Ovary (tissue), 10 donors: Measurements from ENCODE around the gene CST8. TPM values are rescaled to one million over a fixed set of nuclear protein-coding genes. Genes with fewer than 3 reads are reported as not detected.
A peak's percentile ranks its signal among the peaks of the same experiment; 100 is the strongest.

ENCODE experiments used
- DNase-seq, 5 donors: peaks; one replicate each; pipeline ENCODE4 v3.0.0-alpha.2; 2019 to 2020
- H3K27ac ChIP-seq, 2 donors: fragments of 200-600 bp; one replicate each; pipeline versions ENCODE4 v1.5.1 to v1.8.0; 2019 to 2022
- H3K27me3 ChIP-seq: fragments of 200-600 bp; one replicate; pipeline ENCODE4 v1.8.0; 2022
- H3K36me3 ChIP-seq: fragments of 200-600 bp; sonication (generic); one replicate; pipeline ENCODE4 v1.5.1; 2019
- H3K4me1 ChIP-seq: one replicate; pipeline ENCODE4 v1.8.1; 2013; ENCODE audit warnings: mild to moderate bottlenecking, moderate library complexity; ENCODE audit not compliant: insufficient read depth
- H3K4me3 ChIP-seq: fragments of 200-600 bp; sonication (generic); one replicate; pipeline ENCODE4 v1.5.1; 2017
- H3K9me3 ChIP-seq, 2 donors: fragments of 200-600 bp in 1 of 2; sonication (generic) in 1 of 2; one replicate each; pipeline versions ENCODE4 v1.5.1 to v1.8.1; 2013 to 2019; ENCODE audit warnings: mild to moderate bottlenecking in 1 of 2, moderate library complexity in 1 of 2
- EP300 ChIP-seq: sonication (generic); formaldehyde crosslinking; IDR thresholded peaks from one replicate; pipeline ENCODE4 v1.6.1; 2017; ENCODE audit warnings: antibody characterized with exemption
- POLR2A ChIP-seq: fragments of 450-650 bp; IDR thresholded peaks from one replicate; pipeline ENCODE4 v1.6.1; 2017; ENCODE audit warnings: antibody characterized with exemption, mild to moderate bottlenecking, moderate library complexity
- WGBS, 3 donors: extraction: QIAGEN DNeasy Blood & Tissue Kit in 1 of 3; methylation state at CpG; one replicate each; pipeline versions ENCODE4 v1.1.5 to v1.1.7; 2013 to 2017; 5-methylcytosine and 5-hydroxymethylcytosine counted together
- intact Hi-C, 4 donors: fragments of 100-400 bp; cut with DNase I; formaldehyde crosslinking; loops; one replicate each; pipeline versions ENCODE4 v1.11.0 to v1.15.1; 2022 to 2023
- long read RNA-seq, 3 donors: library from polyadenylated mRNA in 2 of 3; unstranded in 2 of 3; transcript quantifications; one replicate each; pipeline ENCODE4 v2.0.0 and lab custom pipeline, GENCODE V29; 2021 to 2026
- polyA plus RNA-seq, 2 donors: library from polyadenylated mRNA; stranded (reverse); fragments of 200-250 nt in 1 of 2; fragments of 350-450 nt in 1 of 2; fragmentation: Illumina TruSeq in 1 of 2; extraction: RNeasy Lipid Tissue Mini Kit (QIAGEN cat#74804) in 1 of 2; gene quantifications; one replicate each; pipeline ENCODE4 v1.2.3, GENCODE V29; 2013 to 2014
- total RNA-seq, 7 donors: library from RNA; depleted of rRNA in 2 of 7; stranded (reverse); fragments of >200 nt in 2 of 7; fragmentation: NEBNext Ultra II Directional in 3 of 7; extraction: Animal tissue kit (Norgen Biotek cat#: 25700) in 3 of 7; gene quantifications; one replicate each; pipeline versions ENCODE4 v1.1.0 to v1.2.4, GENCODE V29; 2016 to 2023
- TF ChIP-seq, protein P1 (sequence below), 3 donors: fragments of 450-650 bp in 2 of 3; fragments of 200-600 bp in 1 of 3; IDR thresholded peaks; one replicate each; pipeline versions ENCODE4 v1.5.1 to v1.8.0; 2016 to 2022; ENCODE audit warnings: antibody characterized with exemption in 3 of 3, mild to moderate bottlenecking in 1 of 3
- donor health status: DM: no; HTN: no; CAD: no; lungs with moderate emphysema.
- donor health status: DM: no; HTN: no; CAD: no.
- donor health status: Bipolar disorder and iron deficiency.
- donor health status: DM: yes; HTN: yes; CAD: no.
- donor health status: DM: no; HTN: no; CAD: no.
- donor health status: DM: yes; HTN: yes; CAD: no.

Gene CST8
- not detected for total RNA-seq
- not detected for polyA plus RNA-seq
- long read RNA-seq, donor 1: 0 reads
- long read RNA-seq, donor 2: 0 reads
- long read RNA-seq, donor 3: 0 reads

DNA sequence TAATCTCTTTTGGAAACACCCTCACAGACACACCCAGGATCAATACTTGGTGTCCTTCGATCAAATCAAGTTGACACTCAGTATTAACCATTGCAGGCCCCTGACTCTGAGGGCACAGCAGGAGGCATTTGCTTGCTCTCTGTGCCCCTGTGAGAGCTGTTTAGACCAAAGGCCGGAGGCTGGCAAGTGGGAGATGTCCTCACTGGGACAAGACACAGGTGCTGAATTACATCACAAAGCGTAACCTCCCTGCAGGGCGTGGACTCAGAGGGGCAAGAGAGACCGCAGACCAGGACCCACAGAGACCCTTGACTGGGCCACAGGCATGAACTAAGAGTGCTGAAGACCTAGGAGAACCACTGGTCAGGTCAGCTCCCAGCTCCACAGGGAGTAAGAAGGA is at the start of gene CST8:
Gene CST8, plus strand, starts transcription at position 301 of the 400 bp plus-strand sequence. CDS start 551 bp downstream, outside the sequence.
- Histone ChIP-seq H3K27me3 (no peaks in the 10 kb centered on the region), H3K36me3 (no peaks in the 10 kb centered on the region), H3K4me3 (no peak within 1 kb of the TSS), H3K9me3 (no peaks in the 10 kb centered on the region), H3K27ac (no peak within 1 kb of the TSS), H3K4me1 (no peaks in the 10 kb centered on the region)
- TF ChIP-seq EP300: no peak
- TF ChIP-seq, protein P1, sequence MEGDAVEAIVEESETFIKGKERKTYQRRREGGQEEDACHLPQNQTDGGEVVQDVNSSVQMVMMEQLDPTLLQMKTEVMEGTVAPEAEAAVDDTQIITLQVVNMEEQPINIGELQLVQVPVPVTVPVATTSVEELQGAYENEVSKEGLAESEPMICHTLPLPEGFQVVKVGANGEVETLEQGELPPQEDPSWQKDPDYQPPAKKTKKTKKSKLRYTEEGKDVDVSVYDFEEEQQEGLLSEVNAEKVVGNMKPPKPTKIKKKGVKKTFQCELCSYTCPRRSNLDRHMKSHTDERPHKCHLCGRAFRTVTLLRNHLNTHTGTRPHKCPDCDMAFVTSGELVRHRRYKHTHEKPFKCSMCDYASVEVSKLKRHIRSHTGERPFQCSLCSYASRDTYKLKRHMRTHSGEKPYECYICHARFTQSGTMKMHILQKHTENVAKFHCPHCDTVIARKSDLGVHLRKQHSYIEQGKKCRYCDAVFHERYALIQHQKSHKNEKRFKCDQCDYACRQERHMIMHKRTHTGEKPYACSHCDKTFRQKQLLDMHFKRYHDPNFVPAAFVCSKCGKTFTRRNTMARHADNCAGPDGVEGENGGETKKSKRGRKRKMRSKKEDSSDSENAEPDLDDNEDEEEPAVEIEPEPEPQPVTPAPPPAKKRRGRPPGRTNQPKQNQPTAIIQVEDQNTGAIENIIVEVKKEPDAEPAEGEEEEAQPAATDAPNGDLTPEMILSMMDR (IDR thresholded peaks at IDR 0.05): no peak
- no peak for TF ChIP-seq POLR2A
- no peak for DNase-seq
- WGBS, 3 donors: 68 to 92% (median 81%) methylated on average over 5 of the region's 5 CpGs
- intact Hi-C loops: no loop called here

GRCh38 chr20:23441850-23442313 is 49.0 kb upstream of the CST8 start:
- TF ChIP-seq POLR2A (no peak), EP300 (no peak)
- TF ChIP-seq, protein P1 (IDR thresholded peaks at IDR 0.05): peak; percentile 52 to 61 (median 58)
- H3K4me3 ChIP-seq: no peak overlapping the region
- no peaks in the 10 kb centered on the region for H3K9me3 ChIP-seq
- peak; percentile 47 to 70 (median 61) for DNase-seq
- H3K27ac ChIP-seq: no peak overlapping the region
- H3K4me1 ChIP-seq: no peaks in the 10 kb centered on the region
- no peaks in the 10 kb centered on the region for H3K27me3 ChIP-seq
- no peaks in the 10 kb centered on the region for H3K36me3 ChIP-seq
- intact Hi-C loops: loop anchor here in 2 of 4 donors (5.0 to 10.0 kb wide), 3 partner anchors 163 to 555 kb away; partner anchors contain the start of gene CST9 (in 1 of the 2)
- WGBS, 3 donors: 16 to 20% (median 16%) methylated on average over 8 of the region's 8 CpGs

- Histone ChIP-seq H3K27me3 (no peaks in the 10 kb centered on the region), H3K4me3 (no peak overlapping the region), H3K36me3 (no peaks in the 10 kb centered on the region), H3K27ac (no peak overlapping the region), H3K4me1 (no peaks in the 10 kb centered on the region), H3K9me3 (no peaks in the 10 kb centered on the region)
- intact Hi-C loops: loop anchor here in 2 of 4 donors (5.0 to 10.0 kb wide), 3 partner anchors 162 to 555 kb away; partner anchors contain the start of gene CST9 (in 1 of the 2)
- no peak for TF ChIP-seq POLR2A
- TF ChIP-seq, protein P1 (IDR thresholded peaks at IDR 0.05): no peak
- TF ChIP-seq EP300: no peak
- 79 to 88% (median 82%) methylated on average over 5 of the region's 5 CpGs for WGBS, 3 donors
- DNase-seq: no peak
Observed at GRCh38 chr20:23442436-23442835, 48.5 kb upstream of the CST8 start.

DNA sequence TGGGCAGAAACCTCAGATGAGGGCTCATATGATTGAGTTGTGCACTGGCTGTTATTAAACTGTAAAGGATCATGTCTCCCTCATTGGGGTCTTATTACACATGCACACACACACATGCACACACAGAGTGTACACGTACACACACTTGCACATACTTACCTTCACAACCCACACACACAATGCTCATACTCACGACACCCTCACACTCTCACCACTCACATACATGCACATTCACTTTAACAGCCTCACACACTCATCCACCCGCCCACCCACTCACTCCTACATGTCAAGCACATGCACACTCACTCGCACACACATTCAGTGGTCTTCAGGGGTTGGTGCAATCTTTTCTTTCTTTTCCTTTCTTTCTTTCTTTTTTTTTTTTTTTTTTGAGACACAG is 46.1 kb upstream of the CST8 start:
- no peak overlapping the region for H3K4me3 ChIP-seq
- H3K27me3 ChIP-seq: no peaks in the 10 kb centered on the region
- intact Hi-C loops: loop anchor here in 2 of 4 donors (5.0 to 10.0 kb wide), 3 partner anchors 160 to 552 kb away; partner anchors contain the start of gene CST9 (in 1 of the 2)
- H3K9me3 ChIP-seq: no peaks in the 10 kb centered on the region
- TF ChIP-seq POLR2A (no peak), EP300 (no peak)
- TF ChIP-seq, protein P1 (IDR thresholded peaks at IDR 0.05): no peak
- H3K27ac ChIP-seq: no peak overlapping the region
- H3K36me3 ChIP-seq: no peaks in the 10 kb centered on the region
- no peaks in the 10 kb centered on the region for H3K4me1 ChIP-seq
- WGBS, 3 donors: 80 to 82% (median 80%) methylated on average over 4 of the region's 4 CpGs
- no peak for DNase-seq
